WTC11 (cell line): ENCODE results near the gene TPK1. TPM values are rescaled to one million over a fixed set of nuclear protein-coding genes. Genes with fewer than 3 reads are reported as not detected.
A peak's percentile ranks its signal among the peaks of the same experiment; 100 is the strongest.

ENCODE experiments used
- ATAC-seq: fragments of 200-7000 bp; cut with Tn5 transposase; 2 replicates; pipeline ENCODE4 v1.10.0; 2021; ENCODE audit warnings: mild to moderate bottlenecking, moderate library complexity
- CTCF ChIA-PET: fragments of 300-600 bp; sonication (Branson Sonifier 250); formaldehyde crosslinking; loops from one replicate; lab custom pipeline; 2021; ENCODE audit warnings: antibody characterized with exemption; lab: Charles Lee
- POLR2A ChIA-PET: fragments of 350-600 bp; sonication (Branson Sonifier 250); formaldehyde crosslinking; loops from one replicate; lab custom pipeline; 2021; ENCODE audit warnings: antibody characterized with exemption; lab: Charles Lee
- DNase-seq: peaks from one replicate; pipeline ENCODE4 v3.0.0; 2021; ENCODE audit warnings: low spot score
- H3K27ac Mint-ChIP-seq: 2 replicates; pipeline ENCODE4 v1.8.0; 2021; ENCODE audit warnings: mixed read lengths
- H3K27me3 Mint-ChIP-seq: 2 replicates; pipeline ENCODE4 v1.8.0; 2021; ENCODE audit warnings: low read depth, mild to moderate bottlenecking, moderate library complexity, mixed read lengths
- H3K36me3 Mint-ChIP-seq: 2 replicates; pipeline ENCODE4 v1.8.0; 2021; ENCODE audit warnings: mixed read lengths
- H3K4me1 Mint-ChIP-seq: 2 replicates; pipeline ENCODE4 v1.8.0; 2022; ENCODE audit warnings: mixed read lengths
- H3K4me3 Mint-ChIP-seq: 2 replicates; pipeline ENCODE4 v1.8.0; 2021; ENCODE audit warnings: mild to moderate bottlenecking, moderate library complexity, mixed read lengths
- H3K9me3 Mint-ChIP-seq: 2 replicates; pipeline ENCODE4 v1.8.0; 2021; ENCODE audit warnings: mixed read lengths
- CBFB ChIP-seq: sonication (generic); formaldehyde crosslinking; IDR thresholded peaks from 2 replicates; pipeline ENCODE4 v1.8.1; 2022; ENCODE audit warnings: mild to moderate bottlenecking, low read depth, missing genetic modification reagents
- CREM ChIP-seq: sonication (generic); formaldehyde crosslinking; IDR thresholded peaks from 2 replicates; pipeline ENCODE4 v1.8.1; 2022; ENCODE audit warnings: mild to moderate bottlenecking, missing genetic modification reagents, moderate library complexity
- ELF4 ChIP-seq: sonication (generic); formaldehyde crosslinking; IDR thresholded peaks from 2 replicates; pipeline ENCODE4 v1.8.1; 2022; ENCODE audit warnings: low read depth, mild to moderate bottlenecking, moderate library complexity, missing genetic modification reagents
- FOXJ3 ChIP-seq: sonication (generic); formaldehyde crosslinking; IDR thresholded peaks from 2 replicates; pipeline ENCODE4 v1.9.0; 2021; ENCODE audit warnings: missing genetic modification reagents, mild to moderate bottlenecking, borderline replicate concordance
- GABPB1 ChIP-seq: sonication (generic); formaldehyde crosslinking; IDR thresholded peaks from 2 replicates; pipeline ENCODE4 v1.8.1; 2023; ENCODE audit warnings: mild to moderate bottlenecking, missing genetic modification reagents
- GRHL2 ChIP-seq: fragments of 250-450 bp; sonication (Bioruptor Pico); IDR thresholded peaks from 2 replicates; pipeline ENCODE4 v1.8.0; 2022; ENCODE audit warnings: mild to moderate bottlenecking, moderate library complexity; ENCODE audit not compliant: insufficient replicate concordance, severe bottlenecking
- GTF2I ChIP-seq: fragments of 250-450 bp; sonication (Bioruptor Pico); conservative IDR thresholded peaks from 2 replicates; pipeline ENCODE4 v1.4.0; 2021; ENCODE audit warnings: mild to moderate bottlenecking
- JUN ChIP-seq: sonication (generic); formaldehyde crosslinking; IDR thresholded peaks from 2 replicates; pipeline ENCODE4 v1.8.0; 2023; ENCODE audit warnings: mild to moderate bottlenecking, missing genetic modification reagents
- RORB ChIP-seq: fragments of 250-450 bp; sonication (Bioruptor Pico); IDR thresholded peaks from 2 replicates; pipeline ENCODE4 v1.9.0; 2021; ENCODE audit warnings: mild to moderate bottlenecking
- TEAD4 ChIP-seq: sonication (generic); formaldehyde crosslinking; IDR thresholded peaks from 2 replicates; pipeline ENCODE4 v1.8.0; 2022; ENCODE audit warnings: mild to moderate bottlenecking, missing genetic modification reagents
- total RNA-seq: library from RNA; stranded (reverse); gene quantifications from 3 replicates; pipeline ENCODE4 v1.2.3, GENCODE V29; 2021
- TF ChIP-seq, protein P1 (sequence below): fragments of 250-450 bp; sonication (Bioruptor Pico); IDR thresholded peaks from 2 replicates; pipeline ENCODE4 v1.9.0; 2021; ENCODE audit warnings: mild to moderate bottlenecking, borderline replicate concordance
- TF ChIP-seq, protein P2 (sequence below): fragments of 250-450 bp; sonication (Bioruptor Pico); IDR thresholded peaks from 2 replicates; pipeline ENCODE4 v2.1.2; 2022; ENCODE audit warnings: mild to moderate bottlenecking, moderate library complexity
- TF ChIP-seq, protein P3 (sequence below): fragments of 250-450 bp; sonication (Bioruptor Pico); IDR thresholded peaks from 2 replicates; pipeline ENCODE4 v1.8.0; 2021; ENCODE audit warnings: mild to moderate bottlenecking
- TF ChIP-seq, protein P4 (sequence below): sonication (generic); formaldehyde crosslinking; IDR thresholded peaks from 2 replicates; pipeline ENCODE4 v1.8.0; 2023; ENCODE audit warnings: mild to moderate bottlenecking, missing genetic modification reagents
- TF ChIP-seq, protein P5 (sequence below): sonication (generic); formaldehyde crosslinking; IDR thresholded peaks from 2 replicates; pipeline ENCODE4 v1.8.0; 2023; ENCODE audit warnings: missing genetic modification reagents
- TF ChIP-seq, protein P6 (sequence below): sonication (generic); formaldehyde crosslinking; IDR thresholded peaks from 2 replicates; pipeline ENCODE4 v1.8.1; 2023; ENCODE audit warnings: mild to moderate bottlenecking, missing genetic modification reagents
- TF ChIP-seq, protein P7 (sequence below): sonication (generic); formaldehyde crosslinking; conservative IDR thresholded peaks from 2 replicates; pipeline ENCODE4 v1.8.1; 2022; ENCODE audit warnings: mild to moderate bottlenecking, missing genetic modification reagents

TPK1 gene
- total RNA-seq, 1 experiment from 2014 or later, result 2.7 TPM

DNA sequence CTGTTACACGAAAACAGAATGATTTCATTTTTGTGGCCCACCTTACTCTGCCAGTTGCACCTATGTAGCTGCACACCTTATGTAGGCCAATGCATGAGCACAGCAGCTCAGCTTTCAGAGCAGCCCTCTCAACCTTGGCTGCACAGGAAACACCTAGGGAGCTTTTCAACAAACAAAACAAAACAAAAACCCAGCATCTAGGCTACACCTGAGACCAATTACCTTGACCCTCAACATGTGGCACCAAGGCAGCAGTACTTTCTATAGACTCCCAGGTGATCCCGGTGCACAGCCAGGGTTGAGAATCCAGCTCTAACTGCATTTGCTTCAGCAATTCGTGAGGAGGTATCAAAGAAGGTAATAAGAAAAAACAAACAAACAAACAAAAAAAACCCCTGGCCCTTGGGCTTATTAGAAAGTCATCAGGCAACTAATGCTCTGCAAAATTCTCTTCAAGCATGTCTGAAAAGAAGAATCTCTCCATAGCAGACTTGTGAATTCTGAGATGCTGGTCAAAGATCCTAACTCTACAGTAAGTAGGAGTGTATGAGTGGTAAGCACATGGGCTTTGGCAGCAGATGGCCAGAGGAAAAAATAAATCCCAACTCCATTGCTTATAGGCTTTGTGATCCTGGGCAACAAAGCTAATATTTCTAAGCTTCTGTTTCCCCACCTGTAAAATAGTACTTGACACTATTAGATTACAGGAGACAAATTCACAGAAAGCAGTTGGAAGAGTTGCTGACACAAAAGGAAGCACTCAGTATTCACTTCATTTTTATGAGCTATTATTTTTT is 318.9 kb downstream of the TPK1 start (continued):
- TF ChIP-seq, protein P1, sequence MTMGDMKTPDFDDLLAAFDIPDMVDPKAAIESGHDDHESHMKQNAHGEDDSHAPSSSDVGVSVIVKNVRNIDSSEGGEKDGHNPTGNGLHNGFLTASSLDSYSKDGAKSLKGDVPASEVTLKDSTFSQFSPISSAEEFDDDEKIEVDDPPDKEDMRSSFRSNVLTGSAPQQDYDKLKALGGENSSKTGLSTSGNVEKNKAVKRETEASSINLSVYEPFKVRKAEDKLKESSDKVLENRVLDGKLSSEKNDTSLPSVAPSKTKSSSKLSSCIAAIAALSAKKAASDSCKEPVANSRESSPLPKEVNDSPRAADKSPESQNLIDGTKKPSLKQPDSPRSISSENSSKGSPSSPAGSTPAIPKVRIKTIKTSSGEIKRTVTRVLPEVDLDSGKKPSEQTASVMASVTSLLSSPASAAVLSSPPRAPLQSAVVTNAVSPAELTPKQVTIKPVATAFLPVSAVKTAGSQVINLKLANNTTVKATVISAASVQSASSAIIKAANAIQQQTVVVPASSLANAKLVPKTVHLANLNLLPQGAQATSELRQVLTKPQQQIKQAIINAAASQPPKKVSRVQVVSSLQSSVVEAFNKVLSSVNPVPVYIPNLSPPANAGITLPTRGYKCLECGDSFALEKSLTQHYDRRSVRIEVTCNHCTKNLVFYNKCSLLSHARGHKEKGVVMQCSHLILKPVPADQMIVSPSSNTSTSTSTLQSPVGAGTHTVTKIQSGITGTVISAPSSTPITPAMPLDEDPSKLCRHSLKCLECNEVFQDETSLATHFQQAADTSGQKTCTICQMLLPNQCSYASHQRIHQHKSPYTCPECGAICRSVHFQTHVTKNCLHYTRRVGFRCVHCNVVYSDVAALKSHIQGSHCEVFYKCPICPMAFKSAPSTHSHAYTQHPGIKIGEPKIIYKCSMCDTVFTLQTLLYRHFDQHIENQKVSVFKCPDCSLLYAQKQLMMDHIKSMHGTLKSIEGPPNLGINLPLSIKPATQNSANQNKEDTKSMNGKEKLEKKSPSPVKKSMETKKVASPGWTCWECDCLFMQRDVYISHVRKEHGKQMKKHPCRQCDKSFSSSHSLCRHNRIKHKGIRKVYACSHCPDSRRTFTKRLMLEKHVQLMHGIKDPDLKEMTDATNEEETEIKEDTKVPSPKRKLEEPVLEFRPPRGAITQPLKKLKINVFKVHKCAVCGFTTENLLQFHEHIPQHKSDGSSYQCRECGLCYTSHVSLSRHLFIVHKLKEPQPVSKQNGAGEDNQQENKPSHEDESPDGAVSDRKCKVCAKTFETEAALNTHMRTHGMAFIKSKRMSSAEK, result no peak
- no peak for TF ChIP-seq CBFB (CRISPR knock-in tag)

DNA sequence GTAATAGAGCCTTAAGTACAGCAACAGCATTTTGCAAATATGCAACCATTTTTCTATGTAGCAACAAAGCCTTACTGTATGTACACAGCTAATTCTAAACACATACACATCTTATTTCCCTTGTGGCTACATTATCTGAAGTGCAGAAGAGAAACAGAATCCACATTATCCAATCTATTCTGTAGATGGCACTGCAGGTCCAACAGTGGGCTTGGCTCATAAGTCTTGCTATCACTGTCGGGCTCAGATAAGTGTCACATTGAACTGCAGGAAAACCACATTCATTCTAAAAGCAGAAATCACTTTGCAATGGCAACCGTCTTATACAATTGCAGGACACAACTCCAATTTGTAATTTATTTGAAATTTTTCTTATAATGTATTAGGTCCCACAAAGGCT is 322.5 kb downstream of the TPK1 start:
- no peaks in the 10 kb centered on the region for H3K36me3 Mint-ChIP-seq
- DNase-seq (no peak), ATAC-seq (peak; percentile 54)
- no peaks in the 10 kb centered on the region for H3K27me3 Mint-ChIP-seq
- TF ChIP-seq, protein P2, sequence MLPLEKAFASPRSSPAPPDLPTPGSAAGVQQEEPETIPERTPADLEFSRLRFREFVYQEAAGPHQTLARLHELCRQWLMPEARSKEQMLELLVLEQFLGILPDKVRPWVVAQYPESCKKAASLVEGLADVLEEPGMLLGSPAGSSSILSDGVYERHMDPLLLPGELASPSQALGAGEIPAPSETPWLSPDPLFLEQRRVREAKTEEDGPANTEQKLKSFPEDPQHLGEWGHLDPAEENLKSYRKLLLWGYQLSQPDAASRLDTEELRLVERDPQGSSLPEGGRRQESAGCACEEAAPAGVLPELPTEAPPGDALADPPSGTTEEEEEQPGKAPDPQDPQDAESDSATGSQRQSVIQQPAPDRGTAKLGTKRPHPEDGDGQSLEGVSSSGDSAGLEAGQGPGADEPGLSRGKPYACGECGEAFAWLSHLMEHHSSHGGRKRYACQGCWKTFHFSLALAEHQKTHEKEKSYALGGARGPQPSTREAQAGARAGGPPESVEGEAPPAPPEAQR (CRISPR knock-in tag), result no peak
- TF ChIP-seq TEAD4 (CRISPR knock-in tag) (no peak), RORB (CRISPR knock-in tag) (no peak), GABPB1 (CRISPR knock-in tag) (no peak), ELF4 (CRISPR knock-in tag) (no peak)
- TF ChIP-seq, protein P3, sequence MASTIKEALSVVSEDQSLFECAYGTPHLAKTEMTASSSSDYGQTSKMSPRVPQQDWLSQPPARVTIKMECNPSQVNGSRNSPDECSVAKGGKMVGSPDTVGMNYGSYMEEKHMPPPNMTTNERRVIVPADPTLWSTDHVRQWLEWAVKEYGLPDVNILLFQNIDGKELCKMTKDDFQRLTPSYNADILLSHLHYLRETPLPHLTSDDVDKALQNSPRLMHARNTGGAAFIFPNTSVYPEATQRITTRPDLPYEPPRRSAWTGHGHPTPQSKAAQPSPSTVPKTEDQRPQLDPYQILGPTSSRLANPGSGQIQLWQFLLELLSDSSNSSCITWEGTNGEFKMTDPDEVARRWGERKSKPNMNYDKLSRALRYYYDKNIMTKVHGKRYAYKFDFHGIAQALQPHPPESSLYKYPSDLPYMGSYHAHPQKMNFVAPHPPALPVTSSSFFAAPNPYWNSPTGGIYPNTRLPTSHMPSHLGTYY (CRISPR knock-in tag), result no peak
- TF ChIP-seq, protein P4, sequence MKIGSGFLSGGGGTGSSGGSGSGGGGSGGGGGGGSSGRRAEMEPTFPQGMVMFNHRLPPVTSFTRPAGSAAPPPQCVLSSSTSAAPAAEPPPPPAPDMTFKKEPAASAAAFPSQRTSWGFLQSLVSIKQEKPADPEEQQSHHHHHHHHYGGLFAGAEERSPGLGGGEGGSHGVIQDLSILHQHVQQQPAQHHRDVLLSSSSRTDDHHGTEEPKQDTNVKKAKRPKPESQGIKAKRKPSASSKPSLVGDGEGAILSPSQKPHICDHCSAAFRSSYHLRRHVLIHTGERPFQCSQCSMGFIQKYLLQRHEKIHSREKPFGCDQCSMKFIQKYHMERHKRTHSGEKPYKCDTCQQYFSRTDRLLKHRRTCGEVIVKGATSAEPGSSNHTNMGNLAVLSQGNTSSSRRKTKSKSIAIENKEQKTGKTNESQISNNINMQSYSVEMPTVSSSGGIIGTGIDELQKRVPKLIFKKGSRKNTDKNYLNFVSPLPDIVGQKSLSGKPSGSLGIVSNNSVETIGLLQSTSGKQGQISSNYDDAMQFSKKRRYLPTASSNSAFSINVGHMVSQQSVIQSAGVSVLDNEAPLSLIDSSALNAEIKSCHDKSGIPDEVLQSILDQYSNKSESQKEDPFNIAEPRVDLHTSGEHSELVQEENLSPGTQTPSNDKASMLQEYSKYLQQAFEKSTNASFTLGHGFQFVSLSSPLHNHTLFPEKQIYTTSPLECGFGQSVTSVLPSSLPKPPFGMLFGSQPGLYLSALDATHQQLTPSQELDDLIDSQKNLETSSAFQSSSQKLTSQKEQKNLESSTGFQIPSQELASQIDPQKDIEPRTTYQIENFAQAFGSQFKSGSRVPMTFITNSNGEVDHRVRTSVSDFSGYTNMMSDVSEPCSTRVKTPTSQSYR (CRISPR knock-in tag), result no peak
- TF ChIP-seq, protein P5, sequence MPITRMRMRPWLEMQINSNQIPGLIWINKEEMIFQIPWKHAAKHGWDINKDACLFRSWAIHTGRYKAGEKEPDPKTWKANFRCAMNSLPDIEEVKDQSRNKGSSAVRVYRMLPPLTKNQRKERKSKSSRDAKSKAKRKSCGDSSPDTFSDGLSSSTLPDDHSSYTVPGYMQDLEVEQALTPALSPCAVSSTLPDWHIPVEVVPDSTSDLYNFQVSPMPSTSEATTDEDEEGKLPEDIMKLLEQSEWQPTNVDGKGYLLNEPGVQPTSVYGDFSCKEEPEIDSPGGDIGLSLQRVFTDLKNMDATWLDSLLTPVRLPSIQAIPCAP (CRISPR knock-in tag), result no peak
- no peak overlapping the region for H3K4me3 Mint-ChIP-seq
- H3K4me1 Mint-ChIP-seq, result peaks cover 25% of the 10 kb centered on the region
- ChIA-PET POLR2A (no interaction called here), CTCF (no interaction called here)
- no peaks in the 10 kb centered on the region for H3K9me3 Mint-ChIP-seq
- no peak overlapping the region for H3K27ac Mint-ChIP-seq

DNA sequence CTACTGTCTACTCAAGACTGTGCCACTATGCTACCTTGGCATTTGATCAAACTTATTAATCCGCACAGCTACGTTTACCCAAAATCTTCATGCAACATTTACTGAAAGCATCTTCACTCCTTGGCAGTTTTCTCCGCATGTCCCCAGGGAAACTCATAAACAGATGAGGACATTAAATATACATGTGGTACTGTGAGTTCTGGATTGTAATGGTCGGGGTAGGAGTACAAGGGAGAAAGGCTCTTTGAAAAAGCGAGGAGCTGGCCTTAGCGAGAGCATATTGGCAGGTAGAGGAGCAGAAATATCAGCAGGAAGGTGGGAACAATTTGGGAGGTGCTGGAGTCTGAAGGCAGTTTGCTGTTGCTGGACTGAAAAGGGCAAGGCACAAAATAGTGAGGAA is 325.2 kb downstream of the TPK1 start:
- Mint-ChIP-seq H3K9me3 (peaks cover 8% of the 10 kb centered on the region), H3K27ac (no peak overlapping the region), H3K4me3 (no peak overlapping the region), H3K36me3 (peaks cover under 1% of the 10 kb centered on the region; the same call in 1 of the 2 replicates), H3K27me3 (no peaks in the 10 kb centered on the region), H3K4me1 (peaks cover 10% of the 10 kb centered on the region)
- ChIA-PET POLR2A (no interaction called here), CTCF (interaction anchor here (1.2 kb wide), 1 partner anchor 73 kb away, joined by 4 read pairs; no protein-coding TSS in a partner anchor)
- ATAC-seq, result no peak
- no peak for DNase-seq
- TF ChIP-seq, protein P2 (CRISPR knock-in tag), result no peak
- TF ChIP-seq GTF2I (CRISPR knock-in tag) (no peak), GRHL2 (no peak), FOXJ3 (CRISPR knock-in tag) (no peak), JUN (no peak), CREM (CRISPR knock-in tag) (no peak)
- TF ChIP-seq, protein P6, sequence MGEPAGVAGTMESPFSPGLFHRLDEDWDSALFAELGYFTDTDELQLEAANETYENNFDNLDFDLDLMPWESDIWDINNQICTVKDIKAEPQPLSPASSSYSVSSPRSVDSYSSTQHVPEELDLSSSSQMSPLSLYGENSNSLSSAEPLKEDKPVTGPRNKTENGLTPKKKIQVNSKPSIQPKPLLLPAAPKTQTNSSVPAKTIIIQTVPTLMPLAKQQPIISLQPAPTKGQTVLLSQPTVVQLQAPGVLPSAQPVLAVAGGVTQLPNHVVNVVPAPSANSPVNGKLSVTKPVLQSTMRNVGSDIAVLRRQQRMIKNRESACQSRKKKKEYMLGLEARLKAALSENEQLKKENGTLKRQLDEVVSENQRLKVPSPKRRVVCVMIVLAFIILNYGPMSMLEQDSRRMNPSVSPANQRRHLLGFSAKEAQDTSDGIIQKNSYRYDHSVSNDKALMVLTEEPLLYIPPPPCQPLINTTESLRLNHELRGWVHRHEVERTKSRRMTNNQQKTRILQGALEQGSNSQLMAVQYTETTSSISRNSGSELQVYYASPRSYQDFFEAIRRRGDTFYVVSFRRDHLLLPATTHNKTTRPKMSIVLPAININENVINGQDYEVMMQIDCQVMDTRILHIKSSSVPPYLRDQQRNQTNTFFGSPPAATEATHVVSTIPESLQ, result no peak
- TF ChIP-seq, protein P7, sequence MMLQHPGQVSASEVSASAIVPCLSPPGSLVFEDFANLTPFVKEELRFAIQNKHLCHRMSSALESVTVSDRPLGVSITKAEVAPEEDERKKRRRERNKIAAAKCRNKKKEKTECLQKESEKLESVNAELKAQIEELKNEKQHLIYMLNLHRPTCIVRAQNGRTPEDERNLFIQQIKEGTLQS (CRISPR knock-in tag), result no peak
